Tibial nerve (tissue), 4 donors: Measurements from ENCODE around the gene PTGIS. TPM values are rescaled to one million over a fixed set of nuclear protein-coding genes. Genes with fewer than 3 reads are reported as not detected.

ENCODE experiments used
- DNase-seq, 2 donors: peaks; one replicate each; pipeline ENCODE4 v3.0.0-alpha.2; 2019; ENCODE audit warnings: low spot score in 2 of 2
- H3K27ac ChIP-seq, 4 donors: fragments of 200-600 bp; sonication (generic) in 3 of 4; one replicate each; pipeline ENCODE4 v1.5.1; 2017 to 2019; ENCODE audit warnings: mild to moderate bottlenecking in 1 of 4
- H3K27me3 ChIP-seq, 2 donors: fragments of 200-600 bp; sonication (generic) in 1 of 2; one replicate each; pipeline versions ENCODE4 v1.5.1 to v1.6.0; 2017 to 2019
- H3K36me3 ChIP-seq, 3 donors: fragments of 200-600 bp; sonication (generic); one replicate each; pipeline ENCODE4 v1.5.1; 2018 to 2019
- H3K4me1 ChIP-seq, 4 donors: fragments of 200-600 bp; sonication (generic) in 3 of 4; one replicate each; pipeline ENCODE4 v1.5.1; 2017 to 2019
- H3K4me3 ChIP-seq, 4 donors: fragments of 200-600 bp; sonication (generic) in 3 of 4; one replicate each; pipeline ENCODE4 v1.5.1; 2017 to 2019; ENCODE audit warnings: mild to moderate bottlenecking in 1 of 4, moderate library complexity in 1 of 4
- H3K9me3 ChIP-seq, 4 donors: fragments of 200-600 bp; sonication (generic) in 3 of 4; one replicate each; pipeline ENCODE4 v1.5.1; 2017 to 2019
- EP300 ChIP-seq, 2 donors: sonication (generic); formaldehyde crosslinking; IDR thresholded peaks; one replicate each; pipeline ENCODE4 v1.6.1; 2017; ENCODE audit warnings: antibody characterized with exemption in 2 of 2, mild to moderate bottlenecking in 1 of 2
- POLR2A ChIP-seq, 2 donors: fragments of 450-650 bp; IDR thresholded peaks; one replicate each; pipeline ENCODE4 v1.6.1; 2017; ENCODE audit warnings: antibody characterized with exemption in 2 of 2, mild to moderate bottlenecking in 2 of 2, moderate library complexity in 2 of 2
- WGBS, 2 donors: methylation state at CpG; one replicate each; pipeline ENCODE4 v1.1.5; 2018; 5-methylcytosine and 5-hydroxymethylcytosine counted together
- total RNA-seq, 4 donors: library from RNA; depleted of rRNA; stranded (reverse); fragments of >200 nt; gene quantifications; one replicate each; pipeline ENCODE4 v1.1.0, GENCODE V29; 2016
- TF ChIP-seq, protein P1 (sequence below), 5 experiments: fragments of 200-600 bp in 3 of 5; fragments of 450-650 bp in 2 of 5; sonication (generic) in 3 of 5; IDR thresholded peaks; one replicate each; pipeline ENCODE4 v1.5.1; 2016 to 2019; ENCODE audit warnings: antibody characterized with exemption in 5 of 5, mild to moderate bottlenecking in 3 of 5, moderate library complexity in 2 of 5

The PTGIS gene
- total RNA-seq, 4 donors from 2014 or later: 31.5 to 92.4 (median 47.5) TPM

DNA sequence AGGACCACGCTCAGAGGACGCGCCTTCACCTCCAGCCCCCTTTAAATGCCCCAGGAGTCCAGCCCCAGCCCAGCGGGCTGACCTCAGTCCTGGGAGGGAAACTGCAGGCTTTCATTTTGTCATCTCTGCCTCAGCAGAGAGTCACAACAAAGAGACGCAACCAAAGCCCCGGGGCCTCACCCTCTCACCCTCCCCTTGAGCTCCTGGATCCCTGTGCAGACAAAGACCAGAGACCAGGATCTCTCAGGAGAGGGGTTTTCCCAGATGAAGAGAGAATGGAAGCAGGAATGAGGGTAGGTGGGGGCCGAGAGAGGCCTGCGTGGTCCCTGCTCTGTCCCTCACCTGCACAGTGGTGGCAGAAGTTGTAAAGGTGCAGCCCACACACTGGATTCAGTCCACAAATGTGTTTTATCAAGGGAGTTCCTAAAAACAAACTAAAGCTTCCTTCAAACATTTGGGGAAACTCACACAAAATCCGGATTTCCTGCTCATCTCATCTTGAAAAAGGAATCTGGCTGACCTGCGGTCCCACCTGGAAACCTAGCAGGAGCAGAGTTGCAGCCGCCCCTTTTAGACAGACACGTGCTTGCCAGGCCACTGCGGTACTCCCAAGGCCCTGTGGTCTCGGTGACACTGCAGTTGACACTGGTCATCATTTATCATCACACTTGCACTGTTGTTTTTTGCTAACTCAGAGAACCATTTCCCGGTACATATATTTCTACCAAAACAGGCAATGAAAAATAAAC lies 27.1 kb downstream of the PTGIS start:
- Histone ChIP-seq H3K4me1 (no peaks in the 10 kb centered on the region), H3K27ac (no peak overlapping the region), H3K36me3 (peaks cover 0 to 26% (median 0%) of the 10 kb centered on the region in 3 donors), H3K4me3 (no peak overlapping the region), H3K27me3 (no peaks in the 10 kb centered on the region), H3K9me3 (peaks cover 0 to 13% (median 0%) of the 10 kb centered on the region in 4 donors)
- TF ChIP-seq POLR2A (IDR thresholded peaks at IDR 0.05): no peak
- TF ChIP-seq, protein P1, sequence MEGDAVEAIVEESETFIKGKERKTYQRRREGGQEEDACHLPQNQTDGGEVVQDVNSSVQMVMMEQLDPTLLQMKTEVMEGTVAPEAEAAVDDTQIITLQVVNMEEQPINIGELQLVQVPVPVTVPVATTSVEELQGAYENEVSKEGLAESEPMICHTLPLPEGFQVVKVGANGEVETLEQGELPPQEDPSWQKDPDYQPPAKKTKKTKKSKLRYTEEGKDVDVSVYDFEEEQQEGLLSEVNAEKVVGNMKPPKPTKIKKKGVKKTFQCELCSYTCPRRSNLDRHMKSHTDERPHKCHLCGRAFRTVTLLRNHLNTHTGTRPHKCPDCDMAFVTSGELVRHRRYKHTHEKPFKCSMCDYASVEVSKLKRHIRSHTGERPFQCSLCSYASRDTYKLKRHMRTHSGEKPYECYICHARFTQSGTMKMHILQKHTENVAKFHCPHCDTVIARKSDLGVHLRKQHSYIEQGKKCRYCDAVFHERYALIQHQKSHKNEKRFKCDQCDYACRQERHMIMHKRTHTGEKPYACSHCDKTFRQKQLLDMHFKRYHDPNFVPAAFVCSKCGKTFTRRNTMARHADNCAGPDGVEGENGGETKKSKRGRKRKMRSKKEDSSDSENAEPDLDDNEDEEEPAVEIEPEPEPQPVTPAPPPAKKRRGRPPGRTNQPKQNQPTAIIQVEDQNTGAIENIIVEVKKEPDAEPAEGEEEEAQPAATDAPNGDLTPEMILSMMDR (IDR thresholded peaks at IDR 0.05): no peak
- TF ChIP-seq EP300 (IDR thresholded peaks at IDR 0.05): no peak
- DNase-seq: no peak
- WGBS, 2 donors: 81 to 88% methylated on average over 15 of the region's 15 CpGs

DNA sequence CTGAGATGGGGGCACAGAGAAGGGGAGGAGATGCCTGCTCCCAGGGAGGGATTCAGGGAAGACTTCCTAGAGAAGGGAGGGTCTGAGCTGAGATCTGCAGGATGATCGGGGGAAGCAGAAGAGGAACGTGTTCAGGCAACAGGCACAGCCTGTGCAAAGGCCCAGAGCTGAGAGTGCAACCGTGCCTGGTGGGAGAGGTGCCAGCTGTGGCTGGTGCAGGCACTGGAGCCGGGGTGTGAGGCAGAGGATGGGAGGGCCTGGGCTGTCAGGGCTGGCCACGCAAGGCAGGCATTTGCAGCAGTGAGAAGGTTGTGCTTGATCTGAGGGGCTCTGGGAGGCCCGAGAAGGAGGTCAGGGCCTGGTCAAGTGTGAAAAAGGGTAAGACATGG lies 27.7 kb downstream of the PTGIS start:
- peaks cover 0 to 21% (median 0%) of the 10 kb centered on the region in 3 donors for H3K36me3 ChIP-seq
- peaks cover 0 to 7% (median 0%) of the 10 kb centered on the region in 4 donors for H3K9me3 ChIP-seq
- H3K27me3 ChIP-seq: no peaks in the 10 kb centered on the region
- no peak overlapping the region for H3K4me3 ChIP-seq
- no peak overlapping the region for H3K27ac ChIP-seq
- 90 to 95% methylated on average over 6 of the region's 6 CpGs for WGBS, 2 donors
- TF ChIP-seq, protein P1 (IDR thresholded peaks at IDR 0.05): no peak
- TF ChIP-seq EP300 (IDR thresholded peaks at IDR 0.05): no peak
- no peak for TF ChIP-seq POLR2A (IDR thresholded peaks at IDR 0.05)
- H3K4me1 ChIP-seq: no peaks in the 10 kb centered on the region
- DNase-seq: no peak

DNA sequence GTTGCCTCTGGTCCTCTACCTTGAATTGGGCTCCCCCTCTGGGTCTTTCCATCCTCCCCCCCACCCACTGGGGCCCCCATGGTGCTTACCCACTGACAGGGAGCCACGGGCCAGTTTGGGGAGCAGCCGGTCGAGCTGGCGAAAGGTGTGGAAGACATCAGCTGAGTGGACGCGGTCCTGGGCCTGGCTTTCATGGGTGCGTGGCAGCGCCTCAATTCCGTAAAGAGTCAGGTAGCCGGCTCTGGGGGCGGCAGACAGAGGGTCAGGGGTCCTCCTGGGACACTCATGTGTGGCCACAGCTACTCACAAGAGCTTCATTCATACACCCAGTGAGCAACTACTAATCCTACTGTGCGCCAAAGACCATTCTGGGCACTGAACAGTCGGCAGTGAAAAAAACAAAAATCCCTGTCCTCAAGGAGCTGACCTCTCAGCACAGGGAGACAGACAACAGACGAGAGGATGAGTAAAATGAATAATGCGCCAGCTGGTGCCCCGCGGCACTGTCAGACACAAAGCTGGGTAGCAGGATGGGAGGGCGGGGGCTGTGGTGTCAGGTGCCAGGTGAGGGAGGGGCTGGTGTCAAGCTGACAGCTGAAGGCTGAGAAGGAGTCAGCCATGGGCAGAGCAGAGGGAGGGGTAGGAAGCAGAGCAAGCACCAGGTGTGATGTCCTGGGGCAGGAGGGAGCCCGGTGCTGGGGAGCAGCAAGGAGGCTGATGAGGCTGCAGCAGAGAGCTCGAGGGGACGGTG lies 28.3 kb downstream of the PTGIS start:
- peaks cover 0 to 7% (median 0%) of the 10 kb centered on the region in 4 donors for H3K9me3 ChIP-seq
- H3K36me3 ChIP-seq: peaks cover 0 to 21% (median 0%) of the 10 kb centered on the region in 3 donors
- no peaks in the 10 kb centered on the region for H3K4me1 ChIP-seq
- H3K27me3 ChIP-seq: no peaks in the 10 kb centered on the region
- TF ChIP-seq POLR2A (IDR thresholded peaks at IDR 0.05) (no peak), EP300 (IDR thresholded peaks at IDR 0.05) (no peak)
- TF ChIP-seq, protein P1 (IDR thresholded peaks at IDR 0.05): no peak
- H3K4me3 ChIP-seq: no peak overlapping the region
- no peak for DNase-seq
- WGBS, 2 donors: 94 to 96% methylated on average over 20 to 21 of the region's 21 CpGs
- no peak overlapping the region for H3K27ac ChIP-seq

DNA sequence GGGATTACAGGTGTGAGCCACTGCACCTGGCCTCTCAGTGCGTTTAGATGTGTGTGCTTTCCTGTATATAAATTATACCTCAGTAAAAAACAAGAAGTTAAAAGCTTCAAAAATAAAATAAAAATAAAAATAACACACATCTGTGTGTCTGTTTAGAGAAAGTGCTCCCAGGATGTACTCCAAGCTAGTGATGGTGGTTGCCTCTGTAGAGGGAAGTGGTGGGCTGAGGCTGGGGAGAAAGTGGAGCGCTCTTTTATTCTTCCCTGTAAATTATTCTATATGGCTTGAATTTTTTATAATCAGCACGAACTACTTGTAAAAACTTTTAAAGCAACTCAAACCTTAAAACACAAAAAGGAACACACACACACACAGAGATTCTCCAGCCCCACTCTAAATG lies 29.0 kb downstream of the PTGIS start:
- Histone ChIP-seq H3K27me3 (no peaks in the 10 kb centered on the region), H3K4me1 (no peaks in the 10 kb centered on the region), H3K27ac (no peak overlapping the region), H3K4me3 (no peak overlapping the region), H3K36me3 (peaks cover 0 to 21% (median 0%) of the 10 kb centered on the region in 3 donors), H3K9me3 (peaks cover 0 to 7% (median 0%) of the 10 kb centered on the region in 4 donors)
- no peak for DNase-seq
- TF ChIP-seq, protein P1 (IDR thresholded peaks at IDR 0.05): no peak
- no peak for TF ChIP-seq EP300 (IDR thresholded peaks at IDR 0.05)
- TF ChIP-seq POLR2A (IDR thresholded peaks at IDR 0.05): no peak
- 86 to 95% methylated on average over 3 of the region's 3 CpGs for WGBS, 2 donors

DNA sequence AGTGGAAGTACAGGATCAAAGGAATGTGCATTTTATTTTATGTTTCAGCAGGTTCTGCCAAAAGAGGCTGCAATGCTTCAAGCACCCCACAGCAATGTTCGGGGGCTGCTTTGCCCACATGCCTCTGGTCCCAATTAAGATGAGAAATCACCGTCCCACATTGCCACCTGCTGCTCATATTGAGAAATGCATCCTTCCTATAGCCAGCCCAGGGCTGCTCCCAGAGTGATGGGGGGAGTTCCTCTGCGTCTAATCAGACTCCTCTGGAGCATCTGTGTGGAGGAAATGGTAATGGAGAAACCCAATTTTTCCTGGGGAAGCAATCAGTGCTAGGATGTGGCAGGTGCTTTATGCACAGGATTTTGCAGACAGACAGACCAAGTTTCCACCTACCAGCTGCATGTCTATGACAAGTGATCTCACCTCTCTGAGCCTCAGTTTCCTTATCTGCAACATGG lies 33.7 kb downstream of the PTGIS start:
- Histone ChIP-seq H3K4me1 (no peaks in the 10 kb centered on the region), H3K27ac (no peak overlapping the region), H3K36me3 (peaks cover 0 to 11% (median 0%) of the 10 kb centered on the region in 3 donors), H3K27me3 (no peaks in the 10 kb centered on the region), H3K4me3 (no peak overlapping the region), H3K9me3 (peaks cover 0 to 5% (median 0%) of the 10 kb centered on the region in 4 donors)
- no peak for TF ChIP-seq POLR2A (IDR thresholded peaks at IDR 0.05)
- TF ChIP-seq, protein P1 (IDR thresholded peaks at IDR 0.05): peak; percentile 71 to 88 (median 77)
- peak in 1 of 2 donors; percentile 80 for DNase-seq
- 0 to 3% methylated on average over 3 of the region's 3 CpGs for WGBS, 2 donors
